Mesothelial cell of epicardium (in vitro differentiated cells): Measurements from ENCODE around the gene PRUNE2. TPM values are rescaled to one million over a fixed set of nuclear protein-coding genes. Genes with fewer than 3 reads are reported as not detected.

ENCODE experiments used
- DNase-seq, 2 experiments: peaks; one replicate each; pipeline ENCODE4 v3.0.0; 2021; ENCODE audit warnings: low spot score in 2 of 2; ENCODE audit not compliant: unreplicated experiment in 2 of 2
- H3K27ac Mint-ChIP-seq: 2 replicates; pipeline ENCODE4 v1.8.0; 2021; ENCODE audit warnings: mixed read lengths
- H3K27me3 Mint-ChIP-seq: 2 replicates; pipeline ENCODE4 v1.8.0; 2021; ENCODE audit warnings: low read depth, mixed read lengths
- H3K36me3 Mint-ChIP-seq: 2 replicates; pipeline ENCODE4 v1.8.0; 2021; ENCODE audit warnings: mixed read lengths
- H3K4me1 Mint-ChIP-seq: 2 replicates; pipeline ENCODE4 v1.8.0; 2021; ENCODE audit warnings: mixed read lengths
- H3K4me3 Mint-ChIP-seq: 2 replicates; pipeline ENCODE4 v1.8.0; 2021; ENCODE audit warnings: mild to moderate bottlenecking, moderate library complexity, mixed read lengths
- H3K9me3 Mint-ChIP-seq: 2 replicates; pipeline ENCODE4 v1.8.0; 2021; ENCODE audit warnings: mixed read lengths
- total RNA-seq: library from RNA; stranded (reverse); gene quantifications from 3 replicates; pipeline ENCODE4 v1.2.1, GENCODE V29; 2021
- TF ChIP-seq, protein P1 (sequence below): fragments of 200-600 bp; sonication (generic); IDR thresholded peaks from one replicate; pipeline ENCODE4 v1.5.0; 2021; ENCODE audit warnings: antibody characterized with exemption; ENCODE audit not compliant: unreplicated experiment

PRUNE2 gene
- total RNA-seq, 1 donor from 2014 or later: 3.4 TPM

DNA sequence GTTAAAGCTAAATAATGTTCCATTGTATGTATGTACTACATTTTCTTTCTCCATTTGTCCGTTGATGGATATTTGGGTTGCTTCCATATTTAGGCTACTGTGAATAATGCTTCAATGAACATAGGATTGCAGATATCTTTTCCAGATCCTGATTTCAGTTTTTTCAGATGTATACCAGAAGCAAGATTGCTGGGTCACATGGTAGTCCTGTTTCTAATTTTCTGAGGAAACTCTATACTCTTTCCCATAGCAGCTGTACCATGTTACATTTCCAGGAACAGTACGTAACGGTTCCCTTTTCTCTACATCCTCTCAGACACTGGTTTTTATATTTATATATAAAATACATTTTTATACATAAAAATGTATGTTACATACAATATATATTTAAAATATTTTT is 325.1 kb downstream of the PRUNE2 start:
- TF ChIP-seq, protein P1, sequence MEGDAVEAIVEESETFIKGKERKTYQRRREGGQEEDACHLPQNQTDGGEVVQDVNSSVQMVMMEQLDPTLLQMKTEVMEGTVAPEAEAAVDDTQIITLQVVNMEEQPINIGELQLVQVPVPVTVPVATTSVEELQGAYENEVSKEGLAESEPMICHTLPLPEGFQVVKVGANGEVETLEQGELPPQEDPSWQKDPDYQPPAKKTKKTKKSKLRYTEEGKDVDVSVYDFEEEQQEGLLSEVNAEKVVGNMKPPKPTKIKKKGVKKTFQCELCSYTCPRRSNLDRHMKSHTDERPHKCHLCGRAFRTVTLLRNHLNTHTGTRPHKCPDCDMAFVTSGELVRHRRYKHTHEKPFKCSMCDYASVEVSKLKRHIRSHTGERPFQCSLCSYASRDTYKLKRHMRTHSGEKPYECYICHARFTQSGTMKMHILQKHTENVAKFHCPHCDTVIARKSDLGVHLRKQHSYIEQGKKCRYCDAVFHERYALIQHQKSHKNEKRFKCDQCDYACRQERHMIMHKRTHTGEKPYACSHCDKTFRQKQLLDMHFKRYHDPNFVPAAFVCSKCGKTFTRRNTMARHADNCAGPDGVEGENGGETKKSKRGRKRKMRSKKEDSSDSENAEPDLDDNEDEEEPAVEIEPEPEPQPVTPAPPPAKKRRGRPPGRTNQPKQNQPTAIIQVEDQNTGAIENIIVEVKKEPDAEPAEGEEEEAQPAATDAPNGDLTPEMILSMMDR: no peak
- no peak for DNase-seq
- peaks cover 11% of the 10 kb centered on the region for H3K27me3 Mint-ChIP-seq
- no peak overlapping the region for H3K4me3 Mint-ChIP-seq
- H3K27ac Mint-ChIP-seq: no peak overlapping the region
- H3K9me3 Mint-ChIP-seq: peaks cover 4% of the 10 kb centered on the region
- peaks cover 6% of the 10 kb centered on the region for H3K4me1 Mint-ChIP-seq
- no peaks in the 10 kb centered on the region for H3K36me3 Mint-ChIP-seq

DNA sequence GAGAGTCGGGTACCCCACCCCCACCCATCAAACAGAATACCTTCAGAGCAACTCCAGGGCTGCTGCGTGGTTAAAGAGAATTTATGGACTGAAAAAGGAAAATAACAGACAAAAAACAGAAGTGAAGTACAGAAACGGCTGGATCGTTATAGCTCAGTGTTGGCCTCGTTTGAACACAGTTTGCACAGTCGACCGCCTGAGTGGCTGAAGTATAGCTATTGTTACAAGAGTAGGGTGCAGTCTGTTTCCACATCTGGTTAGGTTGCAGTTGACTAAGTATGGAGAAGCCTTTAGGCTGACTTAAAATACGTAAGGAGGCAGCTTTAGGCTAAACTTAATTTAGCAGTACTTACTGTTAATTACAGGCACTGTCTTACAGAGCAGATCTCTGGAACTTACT is 325.7 kb downstream of the PRUNE2 start:
- Mint-ChIP-seq H3K9me3 (peaks cover 4% of the 10 kb centered on the region), H3K27ac (no peak overlapping the region), H3K4me3 (no peak overlapping the region), H3K4me1 (peaks cover 2% of the 10 kb centered on the region), H3K27me3 (peaks cover 11% of the 10 kb centered on the region), H3K36me3 (no peaks in the 10 kb centered on the region)
- DNase-seq: no peak
- TF ChIP-seq, protein P1: no peak

DNA sequence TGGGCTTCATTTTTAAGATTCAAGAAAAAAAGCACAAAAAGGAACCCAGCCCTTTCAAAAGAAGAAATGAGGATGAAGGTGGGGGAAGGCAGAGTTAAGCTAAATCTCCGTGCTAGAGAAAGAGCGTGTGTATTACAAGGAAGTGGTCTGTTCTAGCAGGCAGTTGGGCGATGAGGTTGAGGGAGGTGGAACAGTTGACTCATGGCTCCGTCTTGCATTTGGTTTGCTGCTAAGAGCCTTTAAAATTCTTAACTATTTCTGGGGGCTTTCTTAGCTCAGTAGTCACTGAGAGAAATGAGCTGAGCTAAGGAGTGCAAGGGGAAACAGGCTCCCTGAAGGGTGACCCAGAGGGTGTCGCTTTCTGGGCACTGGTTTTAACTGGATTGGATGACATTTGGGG is 329.6 kb downstream of the PRUNE2 start:
- Mint-ChIP-seq H3K4me3 (no peak overlapping the region), H3K36me3 (no peaks in the 10 kb centered on the region), H3K4me1 (peaks cover 2% of the 10 kb centered on the region), H3K27ac (peak overlapping the region; percentile 45), H3K27me3 (peaks cover 17% of the 10 kb centered on the region), H3K9me3 (no peaks in the 10 kb centered on the region)
- DNase-seq: no peak
- TF ChIP-seq, protein P1: no peak

DNA sequence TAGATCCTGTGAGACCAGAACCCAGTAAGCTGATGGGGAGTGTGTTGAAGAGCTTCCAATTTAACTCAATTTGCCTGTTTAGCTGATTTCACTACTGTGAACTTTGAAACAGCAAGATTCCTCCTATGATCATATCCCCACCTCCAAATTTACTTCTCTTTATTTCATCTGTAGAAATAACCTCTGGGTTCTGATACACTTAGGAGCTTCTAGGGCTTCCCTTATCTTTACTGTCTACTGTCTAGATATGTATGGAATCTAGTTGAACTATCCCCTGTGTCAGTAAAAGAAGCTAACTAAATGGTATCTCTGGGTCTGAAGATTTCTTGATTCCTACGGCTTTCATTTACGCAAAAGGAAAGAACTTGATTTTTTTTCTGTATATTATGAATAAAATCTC is 330.2 kb downstream of the PRUNE2 start:
- Mint-ChIP-seq H3K36me3 (no peaks in the 10 kb centered on the region), H3K4me3 (no peak overlapping the region), H3K27ac (no peak overlapping the region), H3K9me3 (peaks cover 3% of the 10 kb centered on the region), H3K27me3 (peaks cover 21% of the 10 kb centered on the region), H3K4me1 (peaks cover 2% of the 10 kb centered on the region)
- TF ChIP-seq, protein P1: no peak
- no peak for DNase-seq

DNA sequence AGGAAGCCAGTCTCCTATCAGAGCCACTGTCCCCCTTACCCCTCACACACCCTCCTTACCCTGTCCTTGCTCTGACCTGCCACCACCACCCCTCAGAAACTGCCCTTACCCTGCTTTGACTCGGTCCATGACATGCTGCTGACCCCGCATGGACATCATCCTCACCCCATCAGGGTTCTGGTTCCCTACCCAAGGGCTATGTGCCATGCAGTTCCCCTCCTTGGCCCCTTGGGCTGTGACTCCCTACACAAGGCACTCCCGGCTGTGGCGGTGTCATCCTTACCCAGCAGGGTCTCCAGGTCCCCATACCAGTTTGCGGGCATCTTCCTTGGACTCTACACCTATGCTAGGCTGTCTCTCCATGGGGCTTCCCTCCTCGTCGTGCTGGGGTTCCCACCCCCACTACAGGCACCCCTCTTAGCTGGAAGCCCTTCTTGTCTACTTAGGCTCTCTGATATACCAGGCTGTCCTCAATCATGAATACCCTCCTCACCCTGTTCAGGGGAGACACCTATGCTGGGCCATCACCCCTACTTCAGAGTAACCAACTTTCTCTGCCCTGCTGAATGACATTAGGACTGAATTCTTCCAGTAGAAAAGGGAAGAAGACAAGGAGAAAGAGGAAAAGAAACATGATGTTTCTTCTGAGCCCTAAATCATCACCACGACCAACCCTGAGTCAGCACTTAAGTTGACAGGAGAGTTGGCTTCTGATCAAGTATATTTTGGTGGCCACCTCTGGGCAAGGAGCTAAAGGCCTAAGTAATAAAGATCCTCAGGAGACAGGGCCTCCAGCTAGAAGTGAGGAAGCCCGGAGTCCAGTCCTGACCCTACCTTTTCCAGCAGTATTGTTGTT is 331.8 kb downstream of the PRUNE2 start:
- TF ChIP-seq, protein P1: no peak
- peaks cover 16% of the 10 kb centered on the region for H3K9me3 Mint-ChIP-seq
- H3K4me1 Mint-ChIP-seq: peaks cover 2% of the 10 kb centered on the region
- DNase-seq: no peak
- H3K4me3 Mint-ChIP-seq: no peak overlapping the region
- H3K27me3 Mint-ChIP-seq: peaks cover 24% of the 10 kb centered on the region
- no peak overlapping the region for H3K27ac Mint-ChIP-seq
- H3K36me3 Mint-ChIP-seq: no peaks in the 10 kb centered on the region
